ENCODE data around the gene SHISAL1. TPM values are rescaled to one million over a fixed set of nuclear protein-coding genes. Genes with fewer than 3 reads are reported as not detected.
A peak's percentile ranks its signal among the peaks of the same experiment; 100 is the strongest.

Gene SHISAL1
- total RNA-seq (2014; rRNA removed), result 0.29 and 1.3 TPM in 2 replicates
- 0.74 TPM for polyA plus RNA-seq (2012)

GRCh38 chr22:44312766-44313165, at the start of gene SHISAL1:
Gene SHISAL1 (minus strand): TSS chr22:44312951. CDS start chr22:44300945, 12,006 bp downstream.
- DNase-seq (ENCODE audit: low read depth), result no peak

GRCh38 chr22:44361391-44362126, 48.8 kb upstream of the SHISAL1 start:
- no peak for DNase-seq (ENCODE audit: low read depth)

- DNase-seq (ENCODE audit: low read depth), result peak; percentile 90
These were observed 48.1 kb upstream of the SHISAL1 start for GRCh38 chr22:44360668-44361381.

- no peak for DNase-seq (ENCODE audit: low read depth)
These were observed 47.5 kb upstream of the SHISAL1 start for GRCh38 chr22:44360306-44360667.

- DNase-seq (ENCODE audit: low read depth), result no peak
These were observed 46.9 kb upstream of the SHISAL1 start for GRCh38 chr22:44359496-44360110.

- no peak for DNase-seq (ENCODE audit: low read depth)
These were observed 46.1 kb upstream of the SHISAL1 start for GRCh38 chr22:44358709-44359440.

DNA sequence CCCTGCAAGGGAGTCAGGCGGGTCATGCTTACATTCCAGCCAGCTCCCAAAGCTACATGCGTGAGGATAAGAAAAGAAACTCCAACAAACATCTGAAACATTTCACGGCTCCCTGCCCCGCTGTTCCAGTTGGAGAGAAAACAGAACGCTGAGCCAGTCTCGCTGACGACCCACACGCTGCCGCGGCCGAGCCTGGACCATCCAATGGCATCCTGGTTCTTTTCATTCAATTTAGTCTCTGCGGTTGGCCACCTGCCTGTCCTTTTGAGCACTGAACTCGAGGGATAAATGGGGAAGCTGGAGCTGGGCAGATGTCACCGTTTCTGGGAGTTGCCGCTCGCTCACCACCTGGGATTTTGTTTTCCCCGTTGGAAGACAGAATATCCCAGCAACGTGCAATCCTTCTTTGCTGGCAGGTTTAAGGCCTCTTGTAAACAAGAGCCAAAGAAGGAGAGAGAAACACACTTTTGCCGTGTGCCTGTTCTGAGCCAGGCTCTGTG, 45.3 kb upstream of the SHISAL1 start:
- no peak for DNase-seq (ENCODE audit: low read depth)

DNA sequence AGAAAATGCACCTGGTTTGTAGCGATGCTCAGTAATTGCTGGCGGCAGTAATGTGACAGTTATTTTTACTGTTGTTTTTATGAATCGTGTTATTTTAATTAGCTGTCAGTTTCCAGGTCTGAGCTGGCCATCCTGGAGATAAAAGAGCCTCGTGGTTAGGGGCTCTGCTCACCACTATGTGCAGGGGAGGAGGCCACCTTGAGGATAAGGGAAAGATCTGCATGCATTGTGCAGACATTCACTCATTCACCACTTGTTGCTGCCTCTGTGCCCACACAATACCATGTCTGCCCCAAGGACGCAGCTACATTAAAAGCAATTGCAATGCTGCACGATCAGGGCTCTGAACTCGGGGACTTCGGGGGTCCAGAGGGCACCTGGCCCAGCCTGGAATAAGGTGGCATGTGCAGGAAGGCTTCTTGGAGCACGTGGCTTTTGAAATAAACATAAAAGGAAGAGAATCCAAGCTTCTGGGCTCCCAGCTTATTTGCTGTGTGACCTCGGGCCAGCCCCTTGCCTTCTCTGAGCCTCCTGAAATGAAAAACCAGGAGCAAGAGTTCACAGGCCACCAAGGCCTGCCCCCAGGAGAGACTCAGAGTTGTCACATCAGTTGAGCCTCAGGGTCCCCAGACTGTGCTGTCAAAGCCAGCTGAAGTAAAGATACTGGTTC, 44.7 kb upstream of the SHISAL1 start:
- DNase-seq (ENCODE audit: low read depth), result no peak

DNA sequence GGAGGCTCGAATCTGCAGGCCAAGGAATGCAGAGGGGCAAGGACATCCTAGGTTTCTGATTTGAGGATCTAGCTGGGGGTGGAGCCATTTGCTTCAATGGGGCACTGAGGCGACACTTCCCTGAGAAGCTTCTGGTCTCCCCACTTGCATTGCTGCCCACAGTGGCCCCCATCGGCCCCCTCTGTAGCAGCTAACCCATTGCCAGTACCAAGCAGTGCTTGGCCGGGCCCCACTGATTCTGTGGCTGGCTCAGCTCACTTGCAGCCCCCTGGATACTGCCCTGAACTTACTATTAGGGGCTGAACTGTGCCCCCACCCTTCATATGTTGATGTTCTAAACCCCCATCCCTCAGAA, 42.9 kb upstream of the SHISAL1 start:
- no peak for DNase-seq (ENCODE audit: low read depth)

GRCh38 chr22:44354288-44354687, 41.5 kb upstream of the SHISAL1 start:
- no peak for DNase-seq (ENCODE audit: low read depth)

GRCh38 chr22:44353041-44353440, 40.3 kb upstream of the SHISAL1 start:
- no peak for DNase-seq (ENCODE audit: low read depth)

- no peak for DNase-seq (ENCODE audit: low read depth)
These were observed 39.8 kb upstream of the SHISAL1 start for GRCh38 chr22:44352378-44353035.

GRCh38 chr22:44351685-44352377, 39.1 kb upstream of the SHISAL1 start:
- DNase-seq (ENCODE audit: low read depth), result peak; percentile 86

GRCh38 chr22:44351037-44351436, 38.3 kb upstream of the SHISAL1 start:
- no peak for DNase-seq (ENCODE audit: low read depth)

GRCh38 chr22:44349594-44349993, 36.8 kb upstream of the SHISAL1 start:
- no peak for DNase-seq (ENCODE audit: low read depth)

DNA sequence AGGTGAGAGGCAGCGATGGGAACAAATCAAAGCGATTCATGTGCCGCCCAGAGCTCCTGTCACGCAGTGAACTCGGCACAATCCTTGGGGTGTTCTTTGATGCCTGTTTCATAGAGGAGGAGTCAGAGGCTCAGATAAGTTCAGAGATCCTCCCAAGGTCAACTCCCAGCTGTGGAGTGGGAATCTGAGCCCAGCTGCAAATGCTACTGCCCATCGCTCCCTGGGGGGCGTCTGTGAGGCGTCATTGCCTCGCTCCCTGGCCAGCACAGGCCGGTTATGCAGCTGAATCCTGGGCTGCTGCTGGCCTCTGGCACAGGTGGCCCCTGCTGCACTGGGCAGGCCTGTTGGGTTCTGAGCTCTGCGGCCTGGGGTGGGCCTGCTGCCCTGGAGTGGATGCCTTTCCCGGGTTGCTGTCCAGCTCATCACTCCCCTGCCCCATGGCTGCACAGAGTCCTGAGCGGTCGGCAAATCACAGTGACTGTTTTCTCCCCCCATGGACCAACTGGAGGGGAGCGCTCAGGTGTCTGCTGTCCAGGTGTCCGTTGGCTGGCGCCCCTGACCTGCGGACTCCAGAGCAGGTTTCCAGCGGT, 36.3 kb upstream of the SHISAL1 start:
- DNase-seq (ENCODE audit: low read depth), result no peak

- DNase-seq (ENCODE audit: low read depth), result no peak
These were observed 34.8 kb upstream of the SHISAL1 start for GRCh38 chr22:44347549-44347948.

GRCh38 chr22:44347080-44347479, 34.3 kb upstream of the SHISAL1 start:
- no peak for DNase-seq (ENCODE audit: low read depth)

GRCh38 chr22:44345872-44346271, 33.1 kb upstream of the SHISAL1 start:
- DNase-seq (ENCODE audit: low read depth), result no peak

DNA sequence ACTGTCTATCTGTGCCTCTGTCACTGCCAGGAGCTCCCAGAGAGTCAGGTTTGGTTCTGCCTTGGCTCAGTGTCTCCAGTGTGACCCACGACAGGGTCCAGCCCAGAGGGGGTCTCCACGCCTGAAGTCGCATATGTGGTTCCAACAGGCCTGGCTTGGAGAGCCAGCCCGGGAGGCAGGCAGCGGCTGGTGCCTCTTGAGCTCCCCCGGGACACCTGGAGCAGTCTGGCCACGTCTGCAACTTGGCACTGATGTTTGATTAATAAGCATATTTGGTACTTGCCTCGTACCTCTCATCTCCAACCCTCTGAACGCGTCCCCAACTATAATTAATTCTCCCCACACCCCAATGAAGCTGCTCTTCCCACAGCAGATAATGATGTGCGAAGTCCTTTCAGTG, 31.7 kb upstream of the SHISAL1 start:
- no peak for DNase-seq (ENCODE audit: low read depth)

Data from LHCN-M2 (cell line).